ENCODE data around the gene FBXL7. TPM values are rescaled to one million over a fixed set of nuclear protein-coding genes. Genes with fewer than 3 reads are reported as not detected.

Gene FBXL7
- total and polyA plus RNA-seq, 4 donors = 1.9 to 15.5 (median 6.6) TPM

GRCh38 chr5:15893866-15894265 is 393.9 kb downstream of the FBXL7 start:
- Histone ChIP-seq H3K36me3 (ENCODE audit: control insufficient read depth in 4 of 4, insufficient read depth in 4 of 4, low read length in 4 of 4) (no peaks in the 10 kb centered on the region), H3K27me3 (ENCODE audit: control insufficient read depth in 3 of 3, insufficient read depth in 3 of 3, low read length in 2 of 3) (no peaks in the 10 kb centered on the region), H3K9me3 (ENCODE audit: control insufficient read depth in 4 of 4, insufficient read depth in 3 of 4, low read length in 3 of 4) (no peaks in the 10 kb centered on the region), H3K4me3 (no peak overlapping the region), H3K9ac (ENCODE audit: insufficient read depth in 1 of 2, low read length in 2 of 2) (no peak overlapping the region), H3K27ac (ENCODE audit: low read depth in 1 of 2, low read length in 1 of 2) (no peak overlapping the region), H3K4me1 (ENCODE audit: control insufficient read depth in 5 of 5, insufficient read depth in 5 of 5, low read length in 5 of 5) (peaks cover 0 to 18% (median 0%) of the 10 kb centered on the region in 5 donors)
- DNase-seq = no peak
- ATAC-seq (ENCODE audit: insufficient read depth, low FRiP score) = no peak
- TF ChIP-seq CTCF (IDR thresholded peaks at IDR 0.05; ENCODE audit: control extremely low read depth, extremely low read depth) = no peak
- WGBS, 2 donors = 97 to 98% methylated on average over 11 of the region's 11 CpGs

- H3K36me3 ChIP-seq (ENCODE audit: control insufficient read depth in 4 of 4, insufficient read depth in 4 of 4, low read length in 4 of 4) = no peaks in the 10 kb centered on the region
- TF ChIP-seq CTCF (IDR thresholded peaks at IDR 0.05; ENCODE audit: control extremely low read depth, extremely low read depth) = no peak
- ATAC-seq (ENCODE audit: insufficient read depth, low FRiP score) (no peak), DNase-seq (peak; percentile 62 to 91 (median 88))
- 81 to 85% methylated on average over 3 of the region's 3 CpGs for WGBS, 2 donors
- no peak overlapping the region for H3K27ac ChIP-seq (ENCODE audit: low read depth in 1 of 2, low read length in 1 of 2)
- H3K4me1 ChIP-seq (ENCODE audit: control insufficient read depth in 5 of 5, insufficient read depth in 5 of 5, low read length in 5 of 5) = peaks cover 2 to 42% (median 5%) of the 10 kb centered on the region in 5 donors
- H3K9ac ChIP-seq (ENCODE audit: insufficient read depth in 1 of 2, low read length in 2 of 2) = no peak overlapping the region
- no peaks in the 10 kb centered on the region for H3K27me3 ChIP-seq (ENCODE audit: control insufficient read depth in 3 of 3, insufficient read depth in 3 of 3, low read length in 2 of 3)
- H3K4me3 ChIP-seq = no peak overlapping the region
- H3K9me3 ChIP-seq (ENCODE audit: control insufficient read depth in 4 of 4, insufficient read depth in 3 of 4, low read length in 3 of 4) = no peaks in the 10 kb centered on the region
These were observed 397.7 kb downstream of the FBXL7 start for GRCh38 chr5:15897656-15898055.

GRCh38 chr5:15898641-15899040 is 398.7 kb downstream of the FBXL7 start:
- Histone ChIP-seq H3K9ac (ENCODE audit: insufficient read depth in 1 of 2, low read length in 2 of 2) (no peak overlapping the region), H3K9me3 (ENCODE audit: control insufficient read depth in 4 of 4, insufficient read depth in 3 of 4, low read length in 3 of 4) (no peaks in the 10 kb centered on the region), H3K27ac (ENCODE audit: low read depth in 1 of 2, low read length in 1 of 2) (no peak overlapping the region), H3K36me3 (ENCODE audit: control insufficient read depth in 4 of 4, insufficient read depth in 4 of 4, low read length in 4 of 4) (no peaks in the 10 kb centered on the region), H3K4me3 (no peak overlapping the region), H3K4me1 (ENCODE audit: control insufficient read depth in 5 of 5, insufficient read depth in 5 of 5, low read length in 5 of 5) (peaks cover 4 to 46% (median 10%) of the 10 kb centered on the region in 5 donors), H3K27me3 (ENCODE audit: control insufficient read depth in 3 of 3, insufficient read depth in 3 of 3, low read length in 2 of 3) (no peaks in the 10 kb centered on the region)
- TF ChIP-seq CTCF (IDR thresholded peaks at IDR 0.05; ENCODE audit: control extremely low read depth, extremely low read depth) = no peak
- 80 to 81% methylated on average over 6 of the region's 6 CpGs for WGBS, 2 donors
- ATAC-seq (ENCODE audit: insufficient read depth, low FRiP score) = no peak
- peak; percentile 69 to 93 (median 92) for DNase-seq

GRCh38 chr5:15899481-15899880 is 399.5 kb downstream of the FBXL7 start:
- no peaks in the 10 kb centered on the region for H3K9me3 ChIP-seq (ENCODE audit: control insufficient read depth in 4 of 4, insufficient read depth in 3 of 4, low read length in 3 of 4)
- DNase-seq = no peak
- H3K27me3 ChIP-seq (ENCODE audit: control insufficient read depth in 3 of 3, insufficient read depth in 3 of 3, low read length in 2 of 3) = no peaks in the 10 kb centered on the region
- peaks cover 4 to 54% (median 10%) of the 10 kb centered on the region in 5 donors for H3K4me1 ChIP-seq (ENCODE audit: control insufficient read depth in 5 of 5, insufficient read depth in 5 of 5, low read length in 5 of 5)
- WGBS, 2 donors = 94 to 96% methylated on average over 1 of the region's 1 CpG
- no peak overlapping the region for H3K4me3 ChIP-seq
- no peak for ATAC-seq (ENCODE audit: insufficient read depth, low FRiP score)
- no peak overlapping the region for H3K9ac ChIP-seq (ENCODE audit: insufficient read depth in 1 of 2, low read length in 2 of 2)
- H3K27ac ChIP-seq (ENCODE audit: low read depth in 1 of 2, low read length in 1 of 2) = no peak overlapping the region
- TF ChIP-seq CTCF (IDR thresholded peaks at IDR 0.05; ENCODE audit: control extremely low read depth, extremely low read depth) = no peak
- no peaks in the 10 kb centered on the region for H3K36me3 ChIP-seq (ENCODE audit: control insufficient read depth in 4 of 4, insufficient read depth in 4 of 4, low read length in 4 of 4)
